HG03565 (cell line): Measurements from ENCODE around the gene SH3BP2.

Source experiments
- ATAC-seq: cut with Tn5 transposase; IDR thresholded peaks from one replicate; pipeline ENCODE4 v1.9.1; 2021; ENCODE audit warnings: mild to moderate bottlenecking, moderate library complexity; ENCODE audit not compliant: unreplicated experiment

Gene SH3BP2, protein sequence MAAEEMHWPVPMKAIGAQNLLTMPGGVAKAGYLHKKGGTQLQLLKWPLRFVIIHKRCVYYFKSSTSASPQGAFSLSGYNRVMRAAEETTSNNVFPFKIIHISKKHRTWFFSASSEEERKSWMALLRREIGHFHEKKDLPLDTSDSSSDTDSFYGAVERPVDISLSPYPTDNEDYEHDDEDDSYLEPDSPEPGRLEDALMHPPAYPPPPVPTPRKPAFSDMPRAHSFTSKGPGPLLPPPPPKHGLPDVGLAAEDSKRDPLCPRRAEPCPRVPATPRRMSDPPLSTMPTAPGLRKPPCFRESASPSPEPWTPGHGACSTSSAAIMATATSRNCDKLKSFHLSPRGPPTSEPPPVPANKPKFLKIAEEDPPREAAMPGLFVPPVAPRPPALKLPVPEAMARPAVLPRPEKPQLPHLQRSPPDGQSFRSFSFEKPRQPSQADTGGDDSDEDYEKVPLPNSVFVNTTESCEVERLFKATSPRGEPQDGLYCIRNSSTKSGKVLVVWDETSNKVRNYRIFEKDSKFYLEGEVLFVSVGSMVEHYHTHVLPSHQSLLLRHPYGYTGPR

GRCh38 chr4:2792711-2793585 is at the start of gene SH3BP2:
TSS of gene SH3BP2 (plus strand) at chr4:2793085. CDS start at chr4:2820618, 27,533 bp downstream.
- no peak for ATAC-seq

GRCh38 chr4:2743518-2744445 is 49.1 kb upstream of the SH3BP2 start:
- no peak for ATAC-seq

- no peak for ATAC-seq
Observed at GRCh38 chr4:2744576-2745270, 48.2 kb upstream of the SH3BP2 start.

DNA sequence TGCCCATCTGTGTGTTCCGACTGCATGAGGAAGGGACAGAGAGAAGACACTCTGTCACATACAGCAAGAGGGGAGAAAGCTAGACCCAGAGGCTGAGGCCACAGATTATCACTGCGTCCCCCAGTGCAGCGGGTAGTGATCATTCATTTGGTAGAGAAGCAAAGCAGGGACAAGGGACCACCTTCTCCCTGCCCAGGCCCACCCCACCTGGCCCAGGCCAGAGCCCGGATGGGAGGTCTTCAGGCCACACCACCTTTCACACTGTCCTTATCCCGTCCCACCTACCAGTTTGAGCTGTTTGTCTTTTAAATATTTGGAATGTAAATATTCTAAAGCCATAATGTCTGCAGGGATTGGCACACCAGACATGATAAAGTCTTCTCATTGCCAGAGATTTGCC is 47.4 kb upstream of the SH3BP2 start:
- no peak for ATAC-seq

GRCh38 chr4:2745981-2746806 is 46.7 kb upstream of the SH3BP2 start:
- ATAC-seq = peak; percentile 82

- no peak for ATAC-seq
Observed at GRCh38 chr4:2746891-2747695, 45.8 kb upstream of the SH3BP2 start.

DNA sequence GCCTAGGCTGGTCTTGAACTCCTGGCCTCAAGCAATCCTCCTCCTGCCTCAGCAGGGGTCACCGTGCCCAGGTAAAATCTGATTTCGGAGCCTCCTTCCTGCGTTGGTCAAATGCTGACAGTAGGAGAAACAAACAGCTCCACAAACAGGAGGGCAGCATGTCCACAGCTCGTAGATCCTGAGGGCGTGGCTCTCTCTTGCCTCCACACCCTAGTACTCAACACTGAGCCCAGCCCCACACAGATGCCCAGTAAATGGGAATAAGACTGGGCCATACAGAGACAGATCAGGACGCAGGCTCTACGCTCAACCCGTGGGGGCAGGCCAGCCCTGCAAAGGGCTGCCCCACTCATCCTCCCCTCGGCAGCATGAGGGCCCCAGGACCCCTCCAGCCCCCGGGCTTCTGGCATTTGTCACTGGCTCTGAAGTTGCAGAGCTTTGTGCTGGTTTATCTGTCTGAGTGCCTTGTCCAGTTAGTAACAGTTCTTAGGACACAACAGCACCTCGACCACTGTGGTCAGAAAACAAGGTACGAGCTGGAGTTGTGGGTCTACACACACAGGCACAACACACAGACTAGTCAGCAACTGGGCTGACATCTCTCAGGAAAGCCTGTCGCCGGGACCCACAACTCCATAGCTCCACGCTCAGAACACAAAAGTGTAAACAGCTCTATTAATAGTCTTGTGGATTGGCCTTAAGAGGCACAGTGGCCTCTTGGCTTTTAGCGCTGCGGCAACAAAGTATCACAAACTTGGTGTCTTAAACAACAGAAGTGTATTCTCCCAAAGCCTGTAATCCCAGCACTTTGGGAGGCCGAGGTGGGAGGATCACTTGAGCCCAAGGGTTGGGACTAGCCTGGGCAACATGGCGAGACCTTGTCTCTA is 41.9 kb upstream of the SH3BP2 start:
- ATAC-seq = no peak

DNA sequence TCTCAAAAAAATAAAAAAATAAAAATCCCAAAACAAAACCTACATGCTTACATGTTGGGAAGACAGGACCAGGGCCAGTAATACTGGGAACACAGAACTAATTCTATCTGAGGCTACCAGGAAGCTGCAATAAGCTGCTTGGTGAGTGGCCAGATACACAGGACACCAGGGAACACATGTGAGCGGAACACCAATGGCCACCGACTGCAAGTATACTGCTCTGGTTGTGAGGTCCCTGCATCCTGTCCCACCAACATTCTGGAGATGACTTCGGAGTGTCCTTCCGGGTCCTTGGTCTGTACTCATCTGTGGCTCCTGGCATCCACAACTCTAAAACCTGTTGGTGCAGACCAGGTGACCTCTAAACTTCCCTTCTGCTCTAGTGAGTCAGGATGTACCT is 39.4 kb upstream of the SH3BP2 start:
- ATAC-seq = no peak

GRCh38 chr4:2754848-2755819 is 37.8 kb upstream of the SH3BP2 start:
- ATAC-seq = no peak

GRCh38 chr4:2755821-2756690 is 36.8 kb upstream of the SH3BP2 start, which contains the start of gene TNIP2:
TSS of gene TNIP2 (minus strand) at chr4:2756336. CDS start at chr4:2756289, 47 bp downstream.
- peak; percentile 65 for ATAC-seq

DNA sequence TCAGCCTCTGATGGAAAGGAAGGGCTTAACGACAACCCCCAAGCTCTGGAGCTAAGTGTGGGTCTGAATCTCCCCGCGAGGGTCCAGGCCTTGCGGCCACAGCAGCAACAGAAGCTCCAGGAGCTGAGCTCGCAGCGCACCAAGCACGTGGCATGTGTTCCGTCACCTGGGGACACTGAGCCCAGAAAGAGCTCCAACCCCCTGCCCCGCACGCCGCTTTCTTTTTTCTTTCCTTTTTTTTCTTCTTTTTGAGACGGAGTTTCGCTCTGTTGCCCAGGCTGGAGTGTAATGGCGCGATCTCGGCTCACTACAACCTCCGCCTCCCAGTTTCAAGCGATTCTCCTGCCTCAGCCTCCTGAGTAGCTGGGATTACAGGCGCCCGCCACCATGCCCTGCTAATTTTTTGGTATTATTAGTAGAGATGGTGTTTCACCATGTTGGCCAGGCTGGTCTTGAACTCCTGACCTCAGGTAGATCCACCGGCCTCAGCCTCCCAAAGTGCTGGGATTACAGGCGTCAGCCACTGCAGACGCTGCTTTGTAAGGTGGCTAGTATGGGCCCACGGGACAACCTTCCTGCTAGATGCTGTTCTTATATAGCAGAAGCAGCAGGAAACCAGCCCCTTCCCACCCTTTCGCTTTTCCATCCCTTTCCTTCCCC is 36.1 kb upstream of the SH3BP2 start:
- ATAC-seq = no peak

- no peak for ATAC-seq
Observed at GRCh38 chr4:2757426-2757825, 35.5 kb upstream of the SH3BP2 start.

GRCh38 chr4:2761035-2761923 is 31.6 kb upstream of the SH3BP2 start:
- ATAC-seq = no peak
